Esophagus mucosa (tissue), 1 donor: ENCODE results near the gene UGT1A10. TPM values are rescaled to one million over a fixed set of nuclear protein-coding genes. Genes with fewer than 3 reads are reported as not detected.

Experiments
- ATAC-seq: fragments of 200-7000 bp; cut with Tn5 transposase; one replicate; pipeline ENCODE4 v1.9.1; 2020
- total RNA-seq: library from RNA; stranded (reverse); gene quantifications from one replicate; pipeline ENCODE4 v1.2.4, GENCODE V29; 2023
- donor health status: DM: yes; HTN: yes; CAD: no.

Gene UGT1A10
- total RNA-seq, 1 donor from 2014 or later: 6.9 TPM

GRCh38 chr2:233807966-233808935, 172.0 kb downstream of the UGT1A10 start:
- no peak for ATAC-seq

GRCh38 chr2:233810385-233810784, 174.1 kb downstream of the UGT1A10 start:
- ATAC-seq: no peak

- ATAC-seq: no peak
Observed at GRCh38 chr2:233811087-233811486, 174.8 kb downstream of the UGT1A10 start.

GRCh38 chr2:233811732-233812131, 175.5 kb downstream of the UGT1A10 start:
- no peak for ATAC-seq

GRCh38 chr2:233813236-233814055, 177.2 kb downstream of the UGT1A10 start:
- no peak for ATAC-seq

- no peak for ATAC-seq
Observed at GRCh38 chr2:233814056-233814835, 178.0 kb downstream of the UGT1A10 start.

- ATAC-seq: no peak
Observed at GRCh38 chr2:233815861-233816260, 179.6 kb downstream of the UGT1A10 start.

- ATAC-seq: no peak
Observed at GRCh38 chr2:233816334-233816733, 180.1 kb downstream of the UGT1A10 start.

GRCh38 chr2:233816771-233817170, 180.5 kb downstream of the UGT1A10 start:
- ATAC-seq: no peak

- no peak for ATAC-seq
Observed at GRCh38 chr2:233817361-233817911, 181.2 kb downstream of the UGT1A10 start.

GRCh38 chr2:233817995-233818638, 181.9 kb downstream of the UGT1A10 start:
- no peak for ATAC-seq

- no peak for ATAC-seq
Observed at GRCh38 chr2:233818639-233819621, 182.7 kb downstream of the UGT1A10 start.

GRCh38 chr2:233819884-233820773, 183.9 kb downstream of the UGT1A10 start:
- ATAC-seq: no peak

GRCh38 chr2:233820774-233821105, 184.5 kb downstream of the UGT1A10 start:
- no peak for ATAC-seq

GRCh38 chr2:233821196-233821595, 184.9 kb downstream of the UGT1A10 start:
- ATAC-seq: no peak

GRCh38 chr2:233821709-233822100, 185.5 kb downstream of the UGT1A10 start:
- ATAC-seq: no peak

GRCh38 chr2:233822101-233822771, 186.0 kb downstream of the UGT1A10 start:
- ATAC-seq: no peak
